IPS-NIHi7 (cell line): ENCODE data around the gene ZNF335.
A peak's percentile ranks its signal among the peaks of the same experiment; 100 is the strongest.
"Not testable (repeated sequence)": the region's sequence is repeated elsewhere in the genome, so short reads cannot be mapped to it uniquely, and the experiment has no call there.

ENCODE experiments used
- DNase-seq: peaks from one replicate; pipeline ENCODE4 v3.0.0; 2012; ENCODE audit warnings: mixed read lengths; ENCODE audit errors: extremely low spot score

Gene ZNF335

DNA sequence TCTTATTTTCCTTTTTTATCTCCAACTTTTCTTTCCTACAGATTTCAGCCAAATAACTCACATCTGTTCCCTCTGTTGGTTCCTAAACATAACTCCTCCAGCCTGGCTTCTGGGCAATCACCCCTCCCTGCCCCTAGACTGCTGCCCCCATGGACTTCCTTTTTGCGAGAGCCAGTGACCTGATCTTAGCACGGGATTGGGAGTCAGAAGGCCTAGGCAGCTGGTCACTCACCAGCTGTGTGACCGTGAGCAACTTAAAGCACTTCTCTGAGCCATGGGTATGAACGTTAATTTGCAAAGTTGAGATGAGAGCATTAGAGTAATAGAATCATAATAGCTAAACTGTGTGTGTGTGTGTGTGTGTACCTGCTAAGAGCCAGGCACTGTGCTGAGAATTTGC lies 32.2 kb upstream of the ZNF335 start:
- DNase-seq: no peak

DNA sequence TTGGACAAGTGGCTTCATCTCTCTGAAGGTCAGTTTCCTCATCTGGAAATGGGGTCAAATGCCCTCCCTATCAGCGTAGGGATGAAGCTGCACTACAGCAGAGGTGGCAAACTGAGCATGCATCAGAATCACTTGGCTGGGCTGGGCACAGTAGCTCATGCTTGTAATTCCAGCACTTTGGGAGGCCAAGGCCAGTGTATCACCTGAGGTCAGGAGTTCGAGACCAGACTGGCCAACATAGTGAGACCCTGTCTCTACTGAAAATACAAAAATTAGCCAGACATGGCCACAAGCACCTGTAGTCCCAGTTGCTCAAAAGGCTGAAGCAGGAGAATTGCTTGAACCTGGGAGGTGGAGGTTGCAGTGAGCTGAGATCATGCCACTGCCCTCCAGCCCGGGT lies 30.0 kb upstream of the ZNF335 start:
- DNase-seq: no peak

DNA sequence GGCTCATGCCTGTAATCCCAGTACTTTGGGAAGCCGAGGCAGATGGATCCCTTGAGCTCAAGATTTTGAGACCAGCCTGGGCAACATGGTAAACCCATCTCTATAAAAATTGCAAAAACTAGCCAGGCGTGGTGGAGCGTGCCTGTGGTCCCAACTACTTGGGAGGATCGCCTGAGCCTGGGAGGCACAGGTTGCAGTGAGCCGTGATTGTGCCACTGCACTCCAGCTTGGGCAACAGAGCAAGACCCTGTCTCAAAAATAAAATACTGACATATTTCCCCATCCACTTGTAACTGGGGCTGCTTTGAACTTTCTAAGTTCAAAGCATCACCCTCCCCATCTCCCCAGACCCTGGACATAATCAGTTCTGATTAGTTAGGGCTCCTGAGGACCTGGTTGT lies 29.5 kb upstream of the ZNF335 start:
- DNase-seq: no peak

DNA sequence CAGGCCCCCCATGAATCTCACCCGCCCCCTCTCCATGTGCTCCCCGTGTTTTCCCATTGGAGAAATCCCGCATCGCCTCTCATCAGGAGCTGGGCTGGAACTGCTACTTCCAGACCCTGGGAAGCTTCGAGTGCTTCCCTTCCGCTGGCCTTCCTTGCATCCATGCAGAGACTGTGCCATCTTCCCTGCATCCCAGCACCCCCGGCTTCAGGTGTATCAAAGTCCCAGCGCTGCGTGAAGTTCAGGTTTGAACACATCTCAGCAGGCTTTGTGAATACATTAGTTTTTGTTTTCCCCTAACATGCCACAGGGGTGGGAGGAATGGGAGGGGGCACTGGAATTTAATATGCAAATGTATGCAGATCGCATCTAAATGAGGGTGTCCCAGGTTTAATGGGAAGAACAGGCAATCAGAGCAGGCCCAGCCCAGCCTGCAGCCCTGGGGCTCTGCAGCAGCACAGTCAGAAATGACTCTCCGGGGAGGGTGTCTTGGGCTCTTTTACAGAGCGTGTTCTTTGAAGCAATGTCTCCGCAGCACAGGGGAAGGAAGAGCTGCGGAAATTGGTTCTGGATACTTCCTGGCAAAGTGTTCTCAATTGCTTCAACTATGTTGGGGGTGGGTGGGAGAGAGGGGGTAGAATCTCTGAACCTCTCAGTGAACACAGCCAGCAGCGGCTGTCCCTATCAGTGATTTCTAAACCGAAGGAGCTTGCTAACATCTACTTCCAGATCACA lies 28.4 kb upstream of the ZNF335 start:
- DNase-seq: no peak

DNA sequence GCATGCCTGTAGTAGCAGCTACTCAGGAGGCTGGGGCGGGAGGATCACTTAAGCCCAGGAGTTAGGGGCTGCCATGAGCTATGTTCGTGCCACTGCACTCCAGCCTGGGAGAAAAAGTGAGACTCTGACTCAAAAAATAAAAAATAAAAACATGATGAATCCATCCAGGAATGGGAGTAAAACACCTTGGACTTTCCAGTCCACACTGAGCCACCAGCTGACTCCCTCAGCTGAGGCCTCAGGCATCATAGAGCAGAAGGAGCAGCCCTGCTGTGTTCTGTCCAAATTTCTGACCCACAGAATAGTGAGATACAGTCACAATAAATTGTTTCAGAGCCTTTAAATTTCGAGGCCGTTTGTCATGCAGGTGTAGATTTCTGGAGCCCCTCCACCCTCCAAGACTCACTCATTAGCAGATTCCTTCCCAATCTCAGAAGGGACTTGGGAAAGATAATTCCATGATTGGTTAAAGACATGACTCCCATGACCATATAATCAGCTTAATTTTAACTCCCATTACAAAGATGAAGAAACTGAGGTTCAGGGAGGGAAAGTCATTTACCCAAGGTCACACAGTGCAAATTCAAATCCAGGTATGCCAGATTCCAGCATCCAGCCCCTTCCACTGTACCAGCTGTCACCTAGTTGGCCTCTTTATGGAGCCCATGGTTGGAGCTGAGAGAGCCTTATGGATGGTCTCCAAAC lies 27.7 kb upstream of the ZNF335 start:
- DNase-seq: no peak

DNA sequence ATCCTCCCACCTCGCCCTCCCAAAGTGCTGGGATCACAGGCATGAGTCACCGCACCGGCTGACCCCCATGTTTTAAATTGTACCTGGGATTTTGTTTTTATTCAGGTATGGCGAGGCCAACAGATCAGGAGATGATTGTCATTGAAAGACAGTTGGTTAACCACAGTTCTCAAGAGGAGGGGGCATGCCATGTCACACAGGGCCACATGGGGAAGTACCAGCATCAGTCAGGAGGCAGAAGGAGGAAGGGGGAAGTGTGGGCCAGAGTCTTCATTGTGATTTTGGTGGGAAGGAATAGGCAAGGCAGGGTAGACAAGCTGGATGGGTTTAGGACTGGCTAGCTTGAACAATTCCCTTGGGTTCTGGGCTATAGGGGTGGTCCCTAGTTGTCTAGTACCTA lies 26.8 kb upstream of the ZNF335 start:
- no peak for DNase-seq

DNA sequence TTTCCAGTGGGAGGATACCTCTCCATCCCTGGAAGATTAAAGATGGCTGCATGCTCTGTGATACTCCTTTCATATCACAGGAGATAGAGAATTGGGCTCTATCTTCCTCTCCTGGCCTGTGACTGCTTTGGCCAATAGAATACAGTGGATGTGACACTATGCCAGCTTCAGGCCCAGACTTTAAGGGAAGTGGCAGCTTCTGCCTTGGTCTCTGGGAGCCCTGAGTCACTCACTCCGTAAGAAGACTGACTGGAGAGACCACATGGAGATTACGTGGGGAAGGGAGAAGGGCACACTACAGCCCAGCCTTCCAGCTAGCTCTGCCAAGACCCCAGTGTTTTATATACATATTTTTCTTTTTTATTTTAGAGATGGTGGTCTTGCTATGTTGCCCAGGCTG lies 26.3 kb upstream of the ZNF335 start:
- DNase-seq: no peak

DNA sequence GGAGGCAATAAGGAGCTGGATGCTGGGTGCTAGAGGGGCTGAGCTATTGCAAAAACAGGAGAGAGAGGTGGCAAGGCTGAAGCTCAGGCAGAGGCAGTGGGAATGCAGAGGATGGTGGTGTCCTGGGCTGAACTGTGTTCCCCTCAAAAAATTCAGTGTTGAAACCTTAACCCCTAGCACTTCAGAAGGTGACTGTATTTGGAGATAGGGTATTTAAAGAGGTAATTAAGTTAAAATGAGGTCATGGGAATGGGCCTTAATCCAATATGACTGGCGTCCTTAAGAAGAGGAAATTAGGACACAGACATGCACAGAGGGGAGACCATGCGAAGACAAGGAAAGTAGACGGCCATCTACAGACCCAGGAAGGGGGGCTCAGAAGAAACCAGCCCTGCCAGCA lies 25.2 kb upstream of the ZNF335 start:
- no peak for DNase-seq

DNA sequence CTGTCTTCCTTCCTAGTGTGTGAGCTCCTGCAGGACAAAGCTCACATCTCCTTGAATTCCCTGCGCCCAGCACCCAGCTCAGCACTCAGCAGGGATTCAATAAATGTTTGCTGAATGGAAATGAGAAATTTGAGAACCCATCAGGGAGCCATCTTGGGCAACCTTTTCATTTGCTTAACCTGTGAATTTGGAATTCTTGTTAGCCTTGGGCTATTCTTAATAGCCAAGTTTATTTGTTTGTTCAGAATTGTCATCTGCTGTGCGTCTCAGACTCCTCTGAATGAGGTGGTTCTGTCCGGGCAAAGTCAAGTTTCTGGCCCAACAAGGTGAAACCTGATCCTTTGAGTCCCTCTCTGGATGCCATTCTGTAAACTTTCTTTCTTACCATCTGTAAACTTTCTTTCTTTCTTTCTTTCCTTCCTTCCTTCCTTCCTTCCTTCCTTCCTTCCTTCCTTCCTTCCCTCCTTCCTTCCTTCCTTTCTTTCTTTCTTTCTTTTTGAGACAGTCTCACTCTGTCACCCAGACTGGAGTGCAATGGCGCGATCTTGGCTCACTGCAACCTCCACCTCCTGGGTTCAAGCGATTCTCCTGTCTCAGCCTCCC lies 23.6 kb upstream of the ZNF335 start:
- not testable (repeated sequence) for DNase-seq

DNA sequence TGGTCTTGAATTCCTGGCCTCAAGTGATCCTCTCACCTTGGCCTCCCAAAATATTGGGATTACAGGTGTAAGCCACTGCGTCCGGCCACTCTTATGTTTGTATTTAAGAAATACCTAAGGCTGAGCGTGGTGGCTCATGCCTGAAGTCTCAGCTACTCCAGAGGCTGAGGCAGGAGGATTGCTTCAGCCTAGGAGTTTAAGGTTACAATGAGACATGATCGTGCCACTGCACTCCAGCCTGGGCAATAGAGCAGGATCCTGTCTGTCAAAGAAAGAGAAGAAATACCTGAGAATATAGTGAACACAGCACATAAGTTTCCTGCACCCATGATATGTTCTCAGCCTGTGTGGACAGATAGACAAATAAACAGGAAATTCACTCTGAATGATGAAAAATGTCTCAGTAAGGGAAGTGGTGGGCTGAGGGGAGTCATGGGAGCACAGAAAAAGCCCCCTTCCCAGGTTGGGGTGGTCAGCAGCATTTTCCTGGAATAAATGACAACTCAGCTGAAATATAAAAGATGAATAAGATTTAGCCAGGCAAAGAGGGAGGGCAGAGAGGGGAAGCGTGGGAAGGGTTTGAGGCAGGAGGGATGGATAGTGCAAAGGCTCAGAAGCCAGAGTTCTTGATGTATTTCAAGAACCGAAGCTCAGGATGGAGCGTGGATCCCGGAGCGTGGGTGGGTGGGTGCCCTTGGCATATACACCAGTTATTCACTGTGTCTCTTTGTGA lies 22.9 kb upstream of the ZNF335 start:
- DNase-seq: no peak

DNA sequence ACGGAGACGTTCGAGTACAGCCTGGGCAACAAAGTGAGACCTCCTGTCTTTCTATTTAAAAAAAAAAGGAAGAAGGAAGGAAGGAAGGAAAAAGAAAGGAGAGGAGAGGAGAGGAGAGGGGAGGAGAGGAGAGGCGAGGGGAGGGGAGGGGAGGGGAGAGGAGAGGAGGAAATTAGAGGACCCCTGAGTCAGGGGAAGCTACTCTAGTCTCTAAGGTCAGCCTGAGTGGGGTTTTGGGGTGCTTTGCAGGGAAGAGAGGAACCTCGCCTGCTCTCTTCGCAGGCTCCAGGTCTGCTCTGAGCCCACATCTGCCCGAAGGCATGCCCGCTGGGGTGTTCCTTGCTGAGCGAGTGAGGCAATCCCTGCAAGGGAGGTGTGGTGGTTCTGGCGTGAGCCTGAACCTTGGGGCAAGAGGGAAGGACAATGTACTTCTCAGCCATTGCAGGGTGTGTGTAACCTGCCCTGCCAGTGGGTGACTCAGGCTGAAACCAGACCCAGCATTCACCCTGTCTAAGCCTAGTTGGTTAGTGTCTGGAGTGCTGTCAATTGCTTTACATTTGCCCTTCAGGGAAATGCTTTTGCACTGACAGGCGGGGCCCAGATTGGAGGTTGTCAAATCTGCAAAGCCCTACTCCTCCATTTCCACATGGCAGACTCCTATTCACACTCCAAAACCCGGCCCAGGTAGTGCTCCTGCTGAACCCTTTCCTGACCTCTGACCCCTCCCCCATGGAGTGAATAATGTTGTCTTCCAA lies 21.4 kb upstream of the ZNF335 start:
- peak; percentile 60 for DNase-seq

DNA sequence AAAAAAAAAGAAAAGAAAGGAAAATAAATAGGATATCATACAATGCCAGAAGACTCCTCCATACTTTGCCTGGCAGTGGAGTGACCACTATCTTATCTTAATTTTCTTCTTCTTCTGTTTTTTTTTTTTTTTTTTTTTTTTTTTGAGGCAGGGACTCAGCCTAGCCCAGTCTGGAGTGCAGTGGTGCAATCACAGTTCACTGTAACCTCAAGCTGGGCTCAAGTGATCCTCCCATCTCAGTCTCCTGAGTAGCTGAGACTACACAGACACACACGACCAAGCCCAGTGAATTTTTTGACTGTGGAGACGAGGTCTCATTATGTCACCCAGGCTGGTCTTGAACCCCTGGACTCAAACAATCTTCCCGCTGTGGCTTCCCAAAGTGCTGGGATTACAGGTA lies 19.6 kb upstream of the ZNF335 start:
- no peak for DNase-seq

DNA sequence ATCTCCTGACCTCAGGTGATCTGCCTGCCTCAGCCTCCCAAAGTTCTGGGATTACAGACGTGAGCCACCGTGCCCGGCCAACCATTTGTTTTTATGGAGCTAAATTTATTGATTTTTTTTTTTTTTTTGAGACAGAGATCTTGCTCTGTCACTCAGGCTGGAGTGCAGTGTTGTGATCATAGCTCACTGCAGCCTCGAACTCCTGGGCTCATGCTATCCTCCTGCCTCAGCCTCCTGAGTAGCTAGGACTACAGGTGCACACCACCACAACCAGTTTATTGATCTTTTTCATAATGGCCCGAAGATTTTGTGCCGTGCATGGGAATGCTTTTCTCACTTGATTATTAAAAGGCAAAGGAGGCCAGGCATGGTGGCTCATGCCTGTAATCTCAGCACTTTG lies 16.8 kb upstream of the ZNF335 start:
- not testable (repeated sequence) for DNase-seq

DNA sequence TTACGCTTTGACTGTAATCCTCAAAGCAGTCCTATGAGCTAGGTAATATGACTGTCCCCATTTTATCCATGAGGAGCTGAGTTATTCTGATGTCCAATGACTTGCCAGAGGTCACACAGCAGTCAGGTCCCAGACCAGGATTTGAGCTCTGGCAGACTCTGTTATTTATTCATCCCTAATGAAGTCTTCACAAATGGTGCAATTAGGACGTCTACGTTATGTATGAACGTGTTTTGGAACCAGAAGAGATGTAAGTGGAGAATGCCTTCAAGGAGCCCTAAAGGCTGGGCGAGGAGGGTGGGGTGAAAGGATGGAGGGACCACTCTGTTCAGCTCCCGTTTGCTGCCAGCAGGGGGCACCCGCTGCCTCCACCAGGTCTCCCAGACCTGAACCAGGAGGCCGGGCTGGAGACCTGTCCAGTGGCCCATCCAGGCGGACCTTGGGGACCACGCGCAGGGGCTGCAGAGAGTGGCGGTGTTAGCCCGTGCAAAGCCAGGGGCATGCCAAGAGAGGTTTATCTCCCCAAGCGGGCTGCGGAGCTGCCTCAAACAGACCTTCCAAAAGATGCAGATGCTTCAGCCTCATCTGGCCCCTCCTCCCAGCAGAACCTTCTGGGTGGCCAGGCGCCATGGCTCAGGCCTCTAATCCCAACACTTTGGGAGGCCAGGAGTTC lies 15.2 kb upstream of the ZNF335 start:
- peak; percentile 93 for DNase-seq

DNA sequence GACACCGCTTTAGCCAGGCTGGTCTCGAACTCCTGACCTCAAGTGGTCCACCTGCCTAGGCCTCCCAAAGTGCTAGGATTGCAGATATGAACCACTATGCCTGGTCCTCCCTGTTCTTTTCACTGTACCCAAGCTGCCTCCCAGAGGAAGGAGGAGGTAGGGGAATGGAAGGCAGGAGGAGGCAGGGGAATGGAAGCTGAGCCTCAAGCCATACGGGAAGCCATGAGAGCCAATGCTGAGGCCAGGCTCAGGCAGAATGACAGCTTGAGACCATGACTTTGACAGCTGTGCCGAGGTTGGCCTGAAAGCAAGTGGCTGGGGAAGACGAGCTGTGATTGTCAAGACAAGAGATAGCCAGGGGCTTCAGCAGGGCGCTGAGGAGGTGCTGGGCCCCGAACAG lies 13.6 kb upstream of the ZNF335 start:
- DNase-seq: no peak

DNA sequence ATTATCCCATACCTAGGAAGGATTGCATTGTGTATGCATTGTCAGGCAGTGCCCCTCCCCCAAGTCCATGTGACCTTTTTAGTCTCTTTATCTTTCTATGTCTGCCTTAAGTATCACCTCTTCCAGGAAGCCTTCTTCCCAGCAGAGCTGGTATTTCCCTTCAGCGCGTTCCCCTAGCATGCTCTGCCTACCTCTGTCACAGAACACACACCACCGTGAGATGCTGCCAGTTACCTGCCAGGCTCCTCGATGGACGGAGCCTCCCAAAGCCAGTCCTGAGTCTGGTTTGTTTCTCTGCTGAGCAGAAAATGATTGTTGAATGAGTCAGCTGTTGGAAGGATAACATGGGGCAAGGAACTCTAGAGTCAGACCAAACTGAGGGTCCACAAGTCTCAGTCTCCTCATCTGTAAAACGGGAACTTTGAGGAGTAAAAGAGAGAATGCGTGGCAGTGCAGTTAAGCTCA lies 11.3 kb upstream of the ZNF335 start:
- no peak for DNase-seq

DNA sequence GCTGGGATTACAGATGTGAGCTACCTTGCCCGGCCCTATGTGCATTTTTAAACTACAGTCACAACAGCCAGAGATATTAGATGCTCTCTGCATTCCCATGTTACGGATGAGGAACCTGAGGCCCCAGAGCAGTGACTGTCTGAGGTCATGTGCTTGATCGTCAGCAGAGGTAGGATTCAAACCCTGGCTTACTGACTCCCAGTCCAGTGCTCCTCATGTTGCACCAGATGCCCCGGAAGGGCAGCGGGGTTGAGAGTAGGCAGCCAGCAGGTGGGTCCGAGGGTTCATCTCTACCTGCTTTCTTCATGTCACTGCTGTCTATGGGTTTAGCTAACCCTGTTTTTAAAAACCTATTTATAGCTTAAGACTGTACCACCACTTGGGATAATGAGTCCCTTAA lies 9.3 kb upstream of the ZNF335 start:
- DNase-seq: no peak

DNA sequence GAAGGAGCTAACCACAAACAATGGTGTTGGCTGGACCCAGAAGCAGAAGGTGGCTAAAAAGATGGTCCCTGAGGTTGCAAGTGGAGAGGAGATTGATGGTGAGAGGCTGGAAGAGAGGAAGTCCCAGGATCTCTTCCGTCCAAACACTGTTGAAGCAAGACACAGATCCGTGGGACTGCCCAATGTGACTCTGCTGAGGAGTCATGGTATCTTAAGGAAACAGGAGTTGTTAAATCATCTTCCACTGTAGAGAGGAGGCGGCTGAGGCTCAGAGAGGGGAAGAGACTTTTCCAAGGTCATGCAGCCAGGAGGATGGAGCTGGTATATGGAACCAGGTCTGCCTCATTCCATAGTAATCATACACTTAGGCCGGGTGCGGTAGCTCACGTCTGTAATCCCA lies 4.1 kb upstream of the ZNF335 start:
- DNase-seq: no peak

DNA sequence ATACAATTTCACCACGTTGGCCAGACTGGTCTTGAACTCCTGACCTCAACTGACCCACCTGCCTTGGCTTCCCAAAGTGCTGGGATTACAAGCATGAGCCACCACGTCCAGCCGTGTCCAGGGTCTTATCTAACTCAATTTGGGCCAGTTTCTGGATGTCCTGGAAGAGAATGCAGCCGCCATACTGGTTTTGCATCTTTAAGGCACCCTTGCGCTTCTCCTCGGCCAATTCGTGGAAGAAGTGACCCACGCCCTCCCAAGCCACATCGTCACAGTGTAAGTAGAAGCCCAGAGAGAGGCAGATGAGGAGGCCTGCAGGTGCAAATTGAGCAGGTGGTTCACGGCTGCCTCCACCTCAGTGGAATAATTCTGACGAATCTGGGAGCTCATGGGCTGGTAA lies 3.7 kb upstream of the ZNF335 start:
- DNase-seq: no peak

DNA sequence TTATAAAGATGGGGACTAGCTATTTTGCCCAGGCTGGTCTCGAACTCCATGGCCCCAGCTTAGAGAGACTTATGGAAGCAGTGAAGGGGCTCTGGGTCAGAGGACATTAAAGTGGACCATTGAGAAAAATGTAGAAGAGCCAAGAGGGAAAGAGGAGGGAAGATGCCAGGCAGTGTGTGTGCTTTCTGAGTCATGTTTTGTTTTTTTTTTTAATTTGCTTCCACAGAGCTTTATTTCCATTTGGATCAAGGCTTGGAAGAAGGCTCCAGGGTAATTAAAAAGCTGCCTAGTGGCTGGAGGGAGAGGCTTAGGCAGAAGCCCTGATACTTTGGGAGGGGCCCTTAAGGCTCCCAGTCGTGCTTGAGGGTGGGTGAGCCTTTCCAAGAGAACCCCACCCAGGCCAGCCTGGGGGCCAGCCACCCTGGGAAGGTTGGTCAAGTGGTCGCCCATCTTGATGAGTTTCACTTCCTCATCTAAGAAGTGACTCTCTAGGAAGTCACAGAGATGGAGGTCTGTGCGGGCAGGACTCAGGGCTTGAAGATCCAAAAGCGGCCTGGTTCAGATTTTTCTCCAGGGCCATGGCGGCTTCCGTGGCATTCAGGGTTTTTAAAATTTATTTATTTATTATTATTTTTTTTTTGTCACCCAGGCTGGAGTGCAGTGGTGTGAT lies 3.0 kb upstream of the ZNF335 start:
- DNase-seq: no peak
